Fibroblast of villous mesenchyme (primary cell): ENCODE measurements around the gene JMJD1C. TPM values are rescaled to one million over a fixed set of nuclear protein-coding genes. Genes with fewer than 3 reads are reported as not detected.

Source experiments
- DNase-seq: peaks from one replicate; pipeline ENCODE4 v3.0.0-alpha.2; 2010; ENCODE audit warnings: low read depth
- H3K4me3 ChIP-seq: 2 replicates; pipeline ENCODE4 v1.5.1; 2011; ENCODE audit warnings: low read depth, mild to moderate bottlenecking, low read length
- CTCF ChIP-seq: IDR thresholded peaks from 2 replicates; pipeline ENCODE4 v1.5.1; 2012; ENCODE audit warnings: low read depth, mild to moderate bottlenecking, low read length; ENCODE audit not compliant: insufficient read depth
- total RNA-seq: library from RNA; depleted of rRNA; stranded (reverse); fragments of >200 nt; gene quantifications from 2 replicates; pipeline ENCODE4 v1.2.3, GENCODE V29; 2012

JMJD1C gene
- total RNA-seq, 1 donor: 98.4 TPM

GRCh38 chr10:63280386-63280785 lies 185.4 kb downstream of the JMJD1C start:
- H3K4me3 ChIP-seq: no peak overlapping the region
- no peak for DNase-seq
- no peak for TF ChIP-seq CTCF

GRCh38 chr10:63275094-63275493 lies 190.7 kb downstream of the JMJD1C start:
- H3K4me3 ChIP-seq: no peak overlapping the region
- TF ChIP-seq CTCF: no peak
- DNase-seq: no peak

- no peak for TF ChIP-seq CTCF
- DNase-seq: no peak
These were observed 192.2 kb downstream of the JMJD1C start for GRCh38 chr10:63273577-63273976.

GRCh38 chr10:63268798-63269503 lies 196.8 kb downstream of the JMJD1C start:
- H3K4me3 ChIP-seq: peak overlapping the region; percentile 82
- TF ChIP-seq CTCF: peak; percentile 19
- DNase-seq: peak; percentile 97

More at GRCh38 chr10:63273577-63273976, 192.2 kb downstream of the JMJD1C start:
- no peak overlapping the region for H3K4me3 ChIP-seq

- peak; percentile 58 for DNase-seq
- TF ChIP-seq CTCF: no peak
- H3K4me3 ChIP-seq: peak overlapping the region; percentile 82
These were observed 197.5 kb downstream of the JMJD1C start for GRCh38 chr10:63268149-63268797.

GRCh38 chr10:63267414-63268148 lies 198.2 kb downstream of the JMJD1C start:
- TF ChIP-seq CTCF: no peak
- DNase-seq: peak; percentile 90
- H3K4me3 ChIP-seq: peak overlapping the region; percentile 82
